SKM-1 (cell line): ENCODE data around the gene MYL7.
"Not testable (repeated sequence)": the region's sequence is repeated elsewhere in the genome, so short reads cannot be mapped to it uniquely, and the experiment has no call there.

Experiments
- DNase-seq: peaks from one replicate; lab custom pipeline; 2025; ENCODE audit not compliant: unreplicated experiment; lab: John Stamatoyannopoulos, UW

The MYL7 gene

GRCh38 chr7:44141221-44141850, at the start of gene MYL7:
TSS of gene MYL7 (minus strand) at chr7:44141332. CDS start at chr7:44141305, 27 bp downstream.
- DNase-seq = no peak

- DNase-seq = no peak
Measured at GRCh38 chr7:44189993-44190872, 49.1 kb upstream of the MYL7 start.

- no peak for DNase-seq
Measured at GRCh38 chr7:44189286-44189992, 48.3 kb upstream of the MYL7 start, which contains the start of gene GCK. TSS of gene GCK (minus strand) at chr7:44189439. CDS start at chr7:44188953, 486 bp downstream.

- DNase-seq = no peak
Measured at GRCh38 chr7:44188480-44189225, 47.5 kb upstream of the MYL7 start.

- no peak for DNase-seq
Measured at GRCh38 chr7:44187636-44188416, 46.7 kb upstream of the MYL7 start.

- DNase-seq = no peak
Measured at GRCh38 chr7:44186736-44187135, 45.6 kb upstream of the MYL7 start.

- no peak for DNase-seq
Measured at GRCh38 chr7:44185729-44186128, 44.6 kb upstream of the MYL7 start.

- DNase-seq = no peak
Measured at GRCh38 chr7:44184873-44185446, 43.8 kb upstream of the MYL7 start.

GRCh38 chr7:44184206-44184872, 43.2 kb upstream of the MYL7 start:
- no peak for DNase-seq

- DNase-seq = no peak
Measured at GRCh38 chr7:44183386-44183785, 42.3 kb upstream of the MYL7 start.

GRCh38 chr7:44182827-44183226, 41.7 kb upstream of the MYL7 start:
- no peak for DNase-seq

GRCh38 chr7:44180631-44181030, 39.5 kb upstream of the MYL7 start:
- no peak for DNase-seq

- no peak for DNase-seq
Measured at GRCh38 chr7:44177570-44178131, 36.5 kb upstream of the MYL7 start.

- DNase-seq = no peak
Measured at GRCh38 chr7:44176486-44176885, 35.4 kb upstream of the MYL7 start.

GRCh38 chr7:44175730-44176129, 34.6 kb upstream of the MYL7 start:
- DNase-seq = no peak

GRCh38 chr7:44174694-44174948, 33.5 kb upstream of the MYL7 start:
- DNase-seq = not testable (repeated sequence)

GRCh38 chr7:44173911-44174693, 33.0 kb upstream of the MYL7 start:
- DNase-seq = no peak

- DNase-seq = no peak
Measured at GRCh38 chr7:44172803-44173424, 31.8 kb upstream of the MYL7 start.
